GM04504 (cell line): Measurements from ENCODE around the gene NABP1.
"Not testable (repeated sequence)": the region's sequence is repeated elsewhere in the genome, so short reads cannot be mapped to it uniquely, and the experiment has no call there.

Experiments
- DNase-seq: peaks from one replicate; pipeline ENCODE4 v3.0.0-alpha.2; 2012; ENCODE audit warnings: low read depth

NABP1 gene

GRCh38 chr2:191677646-191678436 lies at the start of gene NABP1:
Gene NABP1, plus strand, starts transcription at chr2:191678136. Its CDS starts 479 bp downstream, at chr2:191678615.
- DNase-seq: peak; percentile 95

- DNase-seq: no peak
Measured at GRCh38 chr2:191629001-191629453, 48.9 kb upstream of the NABP1 start.

GRCh38 chr2:191629976-191630712 lies 47.8 kb upstream of the NABP1 start:
- DNase-seq: no peak

GRCh38 chr2:191631754-191632153 lies 46.2 kb upstream of the NABP1 start:
- peak; percentile 68 for DNase-seq

- DNase-seq: no peak
Measured at GRCh38 chr2:191632426-191632825, 45.5 kb upstream of the NABP1 start.

- DNase-seq: no peak
Measured at GRCh38 chr2:191634791-191635190, 43.1 kb upstream of the NABP1 start.

- peak; percentile 59 for DNase-seq
Measured at GRCh38 chr2:191635333-191636234, 42.4 kb upstream of the NABP1 start.

GRCh38 chr2:191636235-191636543 lies 41.7 kb upstream of the NABP1 start:
- peak; percentile 50 for DNase-seq

GRCh38 chr2:191636586-191636985 lies 41.4 kb upstream of the NABP1 start:
- no peak for DNase-seq

- no peak for DNase-seq
Measured at GRCh38 chr2:191637182-191638078, 40.5 kb upstream of the NABP1 start.

- DNase-seq: no peak
Measured at GRCh38 chr2:191638079-191638801, 39.7 kb upstream of the NABP1 start.

- no peak for DNase-seq
Measured at GRCh38 chr2:191638802-191639172, 39.1 kb upstream of the NABP1 start.

- no peak for DNase-seq
Measured at GRCh38 chr2:191641609-191642008, 36.3 kb upstream of the NABP1 start.

GRCh38 chr2:191642541-191642940 lies 35.4 kb upstream of the NABP1 start:
- DNase-seq: no peak

GRCh38 chr2:191643429-191643828 lies 34.5 kb upstream of the NABP1 start:
- no peak for DNase-seq

- not testable (repeated sequence) for DNase-seq
Measured at GRCh38 chr2:191644613-191645012, 33.3 kb upstream of the NABP1 start.

- DNase-seq: no peak
Measured at GRCh38 chr2:191645032-191645431, 32.9 kb upstream of the NABP1 start.

- no peak for DNase-seq
Measured at GRCh38 chr2:191645434-191646162, 32.3 kb upstream of the NABP1 start.

- DNase-seq: no peak
Measured at GRCh38 chr2:191646163-191646902, 31.6 kb upstream of the NABP1 start.
